GM12864 (cell line): ENCODE measurements around the gene AGRP.

ENCODE experiments used
- DNase-seq: peaks from one replicate; pipeline ENCODE4 v3.0.0-alpha.2; 2011; ENCODE audit warnings: low read depth
- H3K4me3 ChIP-seq: 2 replicates; pipeline ENCODE4 v1.5.1; 2011; ENCODE audit warnings: mild to moderate bottlenecking, low read depth, low read length, control low read depth
- CTCF ChIP-seq: IDR thresholded peaks from 2 replicates; pipeline ENCODE4 v1.5.1; 2011; ENCODE audit warnings: low read depth, mild to moderate bottlenecking, moderate library complexity, low read length, control low read depth, inconsistent platforms; ENCODE audit errors: missing control alignments

Gene AGRP

GRCh38 chr16:67481561-67482232, 1.6 kb downstream of the AGRP start:
- TF ChIP-seq CTCF = no peak
- DNase-seq = no peak
- H3K4me3 ChIP-seq = peak overlapping the region; percentile 83

- peak; percentile 88 for TF ChIP-seq CTCF
- DNase-seq = peak; percentile 93
- peak within 1 kb of the TSS; percentile 83 for H3K4me3 ChIP-seq
These were observed 2.4 kb downstream of the AGRP start, which contains the start of gene ATP6V0D1 for GRCh38 chr16:67480833-67481560. Gene ATP6V0D1, minus strand, starts transcription at chr16:67481157. Its CDS starts 71 bp downstream, at chr16:67481086.

GRCh38 chr16:67477960-67478554, 5.3 kb downstream of the AGRP start:
- no peak for DNase-seq
- no peak overlapping the region for H3K4me3 ChIP-seq
- TF ChIP-seq CTCF = no peak

- no peak overlapping the region for H3K4me3 ChIP-seq
- TF ChIP-seq CTCF = no peak
- no peak for DNase-seq
These were observed 8.5 kb downstream of the AGRP start for GRCh38 chr16:67474551-67475455.

- no peak for TF ChIP-seq CTCF
- DNase-seq = no peak
These were observed 11.5 kb downstream of the AGRP start for GRCh38 chr16:67471758-67472384.

GRCh38 chr16:67470359-67470758, 13.0 kb downstream of the AGRP start:
- no peak for DNase-seq
- TF ChIP-seq CTCF = no peak
- no peak overlapping the region for H3K4me3 ChIP-seq

More at GRCh38 chr16:67471758-67472384, 11.5 kb downstream of the AGRP start:
- H3K4me3 ChIP-seq = no peak overlapping the region
